Stomach smooth muscle (tissue), 2 donors: ENCODE results near the gene FBXO3.
A peak's percentile ranks its signal among the peaks of the same experiment; 100 is the strongest.

Experiments used
- H3K27ac ChIP-seq: one replicate; pipeline ENCODE4 v1.7.0; 2013; ENCODE audit warnings: mild to moderate bottlenecking, low read length, inconsistent platforms
- H3K27me3 ChIP-seq, 2 donors: one replicate each; pipeline ENCODE4 v1.7.0; 2013; ENCODE audit warnings: low read length in 2 of 2; ENCODE audit not compliant: insufficient read depth in 2 of 2, control insufficient read depth in 1 of 2
- H3K36me3 ChIP-seq, 2 donors: one replicate each; pipeline ENCODE4 v1.7.0; 2013; ENCODE audit warnings: low read length in 2 of 2; ENCODE audit not compliant: control insufficient read depth in 2 of 2, insufficient read depth in 2 of 2
- H3K4me1 ChIP-seq: one replicate; pipeline ENCODE4 v1.7.0; 2013; ENCODE audit warnings: low read length; ENCODE audit not compliant: control insufficient read depth, insufficient read depth
- H3K4me3 ChIP-seq, 2 donors: one replicate each; pipeline ENCODE4 v1.7.0; 2013; ENCODE audit warnings: low read length in 2 of 2
- H3K9ac ChIP-seq, 2 donors: one replicate each; pipeline ENCODE4 v1.7.0; 2013; ENCODE audit warnings: low read length in 2 of 2, mild to moderate bottlenecking in 1 of 2
- H3K9me3 ChIP-seq, 2 donors: one replicate each; pipeline ENCODE4 v1.7.0; 2013; ENCODE audit warnings: low read length in 2 of 2; ENCODE audit not compliant: control insufficient read depth in 2 of 2
- donor health status: healthy.
- donor health status: Pancreatic carcinoma.

The FBXO3 gene

GRCh38 chr11:33772300-33772699 lies 2.0 kb downstream of the FBXO3 start:
- peaks cover 21% of the 10 kb centered on the region for H3K4me1 ChIP-seq
- no peaks in the 10 kb centered on the region for H3K9me3 ChIP-seq
- no peak overlapping the region for H3K27ac ChIP-seq
- H3K9ac ChIP-seq, result no peak overlapping the region
- peak overlapping the region in 1 of 2 donors; percentile 93 for H3K4me3 ChIP-seq
- H3K36me3 ChIP-seq, result peaks cover 3 to 5% of the 10 kb centered on the region in 2 donors
- H3K27me3 ChIP-seq, result no peaks in the 10 kb centered on the region

- H3K27me3 ChIP-seq, result no peaks in the 10 kb centered on the region
- H3K9ac ChIP-seq, result no peak overlapping the region
- H3K27ac ChIP-seq, result no peak overlapping the region
- H3K4me3 ChIP-seq, result no peak overlapping the region
- H3K36me3 ChIP-seq, result peaks cover 11 to 16% of the 10 kb centered on the region in 2 donors
- peaks cover 16% of the 10 kb centered on the region for H3K4me1 ChIP-seq
- no peaks in the 10 kb centered on the region for H3K9me3 ChIP-seq
Observed at GRCh38 chr11:33770236-33770635, 4.1 kb downstream of the FBXO3 start.

- Histone ChIP-seq H3K4me1 (peaks cover 11% of the 10 kb centered on the region), H3K9ac (no peak overlapping the region), H3K4me3 (no peak overlapping the region), H3K36me3 (peaks cover 11 to 17% of the 10 kb centered on the region in 2 donors), H3K27ac (no peak overlapping the region), H3K9me3 (no peaks in the 10 kb centered on the region), H3K27me3 (no peaks in the 10 kb centered on the region)
Observed at GRCh38 chr11:33769542-33769941, 4.8 kb downstream of the FBXO3 start.

- no peak overlapping the region for H3K9ac ChIP-seq
- peaks cover 9% of the 10 kb centered on the region for H3K4me1 ChIP-seq
- no peaks in the 10 kb centered on the region for H3K27me3 ChIP-seq
- H3K27ac ChIP-seq, result no peak overlapping the region
- H3K4me3 ChIP-seq, result no peak overlapping the region
- H3K9me3 ChIP-seq, result no peaks in the 10 kb centered on the region
- peaks cover 11 to 25% of the 10 kb centered on the region in 2 donors for H3K36me3 ChIP-seq
Observed at GRCh38 chr11:33767624-33768023, 6.7 kb downstream of the FBXO3 start.

- Histone ChIP-seq H3K9ac (no peak overlapping the region), H3K27ac (no peak overlapping the region), H3K36me3 (peaks cover 11 to 25% of the 10 kb centered on the region in 2 donors), H3K27me3 (no peaks in the 10 kb centered on the region), H3K4me3 (no peak overlapping the region), H3K9me3 (no peaks in the 10 kb centered on the region), H3K4me1 (no peaks in the 10 kb centered on the region)
Observed at GRCh38 chr11:33766085-33766484, 8.2 kb downstream of the FBXO3 start.

GRCh38 chr11:33761471-33761870 lies 12.8 kb downstream of the FBXO3 start:
- Histone ChIP-seq H3K27ac (no peak overlapping the region), H3K4me3 (no peak overlapping the region), H3K9me3 (no peaks in the 10 kb centered on the region), H3K9ac (no peak overlapping the region), H3K27me3 (no peaks in the 10 kb centered on the region), H3K36me3 (peaks cover 16 to 34% of the 10 kb centered on the region in 2 donors), H3K4me1 (no peaks in the 10 kb centered on the region)

GRCh38 chr11:33753304-33753967 lies 20.9 kb downstream of the FBXO3 start:
- Histone ChIP-seq H3K4me3 (no peak overlapping the region), H3K9me3 (no peaks in the 10 kb centered on the region), H3K9ac (no peak overlapping the region), H3K4me1 (no peaks in the 10 kb centered on the region), H3K27ac (no peak overlapping the region), H3K27me3 (no peaks in the 10 kb centered on the region), H3K36me3 (peaks cover 13 to 23% of the 10 kb centered on the region in 2 donors)

GRCh38 chr11:33751878-33752277 lies 22.4 kb downstream of the FBXO3 start:
- Histone ChIP-seq H3K27me3 (no peaks in the 10 kb centered on the region), H3K4me3 (no peak overlapping the region), H3K27ac (no peak overlapping the region), H3K4me1 (no peaks in the 10 kb centered on the region), H3K9ac (no peak overlapping the region), H3K9me3 (no peaks in the 10 kb centered on the region), H3K36me3 (peaks cover 9 to 20% of the 10 kb centered on the region in 2 donors)

- Histone ChIP-seq H3K4me1 (no peaks in the 10 kb centered on the region), H3K27me3 (no peaks in the 10 kb centered on the region), H3K27ac (no peak overlapping the region), H3K9me3 (no peaks in the 10 kb centered on the region), H3K9ac (peak overlapping the region in 1 of 2 donors; percentile 29), H3K36me3 (peaks cover 5 to 26% of the 10 kb centered on the region in 2 donors), H3K4me3 (no peak overlapping the region)
Observed at GRCh38 chr11:33747979-33748378, 26.3 kb downstream of the FBXO3 start.

GRCh38 chr11:33743291-33743690 lies 31.0 kb downstream of the FBXO3 start:
- Histone ChIP-seq H3K4me1 (no peaks in the 10 kb centered on the region), H3K36me3 (peaks cover 5 to 20% of the 10 kb centered on the region in 2 donors), H3K9ac (no peak overlapping the region)

GRCh38 chr11:33742249-33742851 lies 32.0 kb downstream of the FBXO3 start:
- no peak overlapping the region for H3K9ac ChIP-seq
- H3K4me1 ChIP-seq, result peaks cover 3% of the 10 kb centered on the region
- no peaks in the 10 kb centered on the region for H3K27me3 ChIP-seq
- H3K9me3 ChIP-seq, result no peaks in the 10 kb centered on the region
- peaks cover 5 to 20% of the 10 kb centered on the region in 2 donors for H3K36me3 ChIP-seq
- no peak overlapping the region for H3K4me3 ChIP-seq
- H3K27ac ChIP-seq, result no peak overlapping the region

More at GRCh38 chr11:33743291-33743690, 31.0 kb downstream of the FBXO3 start:
- Histone ChIP-seq H3K27ac (no peak overlapping the region), H3K4me3 (no peak overlapping the region), H3K9me3 (no peaks in the 10 kb centered on the region), H3K27me3 (no peaks in the 10 kb centered on the region)
